Stimulated activated CD8-positive, alpha-beta memory T cell treated with anti-CD3 and anti-CD28 coated beads, Interleukin-7, amount 100 ng/mL, for 48 hours (primary cell): Measurements from ENCODE around the gene NOC4L.
A peak's percentile ranks its signal among the peaks of the same experiment; 100 is the strongest.
"Not testable (repeated sequence)": the region's sequence is repeated elsewhere in the genome, so short reads cannot be mapped to it uniquely, and the experiment has no call there.

ENCODE experiments used
- DNase-seq, 2 donors: peaks; one replicate each; pipeline ENCODE4 v3.0.0-alpha.2; 2020; ENCODE audit warnings: low read depth in 1 of 2; ENCODE audit errors: extremely low read depth in 1 of 2

The NOC4L gene

DNA sequence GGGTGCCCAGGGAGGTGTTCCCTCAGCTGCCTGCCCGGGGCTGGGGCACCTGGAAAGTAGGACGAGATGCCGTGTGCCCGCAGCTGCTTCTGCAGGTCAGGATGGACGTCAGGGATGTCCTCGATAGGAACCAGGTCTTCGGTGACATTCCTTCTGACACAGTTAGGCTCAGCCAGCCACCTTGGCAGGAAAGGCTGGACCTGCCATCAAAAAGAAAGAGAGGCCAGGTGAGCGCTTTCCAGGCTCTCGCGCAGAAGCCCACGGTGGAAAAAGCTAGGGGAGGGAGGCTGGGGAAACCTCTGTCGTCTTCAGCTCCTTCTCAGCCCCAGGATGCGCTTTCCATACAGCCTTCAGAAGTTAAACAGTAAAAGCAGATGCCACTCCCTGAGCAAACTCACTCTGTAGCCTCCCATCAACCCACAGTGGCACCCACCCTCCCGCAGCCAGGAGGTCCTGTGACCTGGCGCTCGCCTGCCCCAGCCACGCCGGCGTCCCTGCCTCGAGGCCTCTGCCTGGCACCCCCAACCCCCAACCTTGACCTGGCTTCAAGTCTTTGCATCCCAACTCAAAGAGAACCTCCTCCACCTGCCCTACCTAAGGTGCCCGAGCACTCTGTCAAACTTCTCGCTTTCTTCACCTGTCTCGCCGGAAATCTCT lies 1.4 kb upstream of the NOC4L start:
- DNase-seq: no peak

DNA sequence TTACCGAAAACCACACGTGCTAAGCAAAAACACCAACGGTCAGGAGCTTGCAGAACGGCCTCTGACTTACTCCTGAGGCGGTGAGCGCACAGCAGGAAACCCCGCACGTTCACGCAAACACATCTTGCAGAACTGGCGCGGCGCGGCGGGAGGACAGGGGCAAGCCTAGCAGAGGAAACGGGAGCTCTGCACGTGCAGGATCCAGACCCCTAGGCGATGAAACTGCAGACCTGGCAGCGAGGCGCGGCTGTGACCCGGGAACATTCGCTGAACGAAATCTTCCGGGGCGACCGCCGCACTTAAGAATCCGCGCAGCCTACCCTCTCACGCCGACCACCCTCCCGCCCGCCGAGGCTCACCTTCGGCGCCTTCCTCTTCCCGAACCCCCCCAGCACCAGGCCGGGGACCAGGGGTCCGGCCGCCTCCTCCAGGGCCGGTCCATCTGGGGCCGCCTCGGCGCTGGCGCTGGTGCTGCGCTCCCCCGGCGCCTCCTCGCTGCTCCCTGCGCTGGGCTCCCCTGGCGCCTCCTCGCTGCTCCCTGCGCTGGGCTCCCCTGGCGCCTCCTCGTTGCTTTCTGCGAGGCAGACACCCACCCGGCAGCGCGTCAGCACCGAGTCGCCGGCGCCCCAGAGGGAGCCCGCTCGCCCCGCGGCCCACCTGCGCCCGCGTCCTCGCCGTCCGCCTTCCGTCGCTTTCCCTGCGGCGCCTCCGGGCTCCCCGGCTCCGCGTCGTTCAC lies 753 bp upstream of the NOC4L start:
- no peak for DNase-seq

DNA sequence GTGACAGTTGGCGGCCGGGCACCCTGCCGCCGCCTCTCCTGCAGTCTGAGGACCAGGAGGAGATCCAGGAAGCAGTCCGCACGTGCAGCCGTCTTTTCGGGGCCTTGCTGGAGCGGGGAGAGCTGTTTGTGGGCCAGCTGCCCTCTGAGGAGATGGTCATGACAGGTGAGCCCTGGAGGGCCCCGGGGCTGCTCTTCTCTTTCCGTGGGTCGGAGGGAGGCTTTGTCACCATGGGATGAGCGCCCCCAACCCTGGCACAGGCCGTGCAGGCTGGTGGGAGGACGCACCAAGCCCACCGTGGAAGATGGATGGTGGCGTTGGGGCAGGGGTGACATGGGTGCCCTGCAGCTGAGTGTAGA lies 532 bp downstream of the NOC4L start:
- no peak for DNase-seq

DNA sequence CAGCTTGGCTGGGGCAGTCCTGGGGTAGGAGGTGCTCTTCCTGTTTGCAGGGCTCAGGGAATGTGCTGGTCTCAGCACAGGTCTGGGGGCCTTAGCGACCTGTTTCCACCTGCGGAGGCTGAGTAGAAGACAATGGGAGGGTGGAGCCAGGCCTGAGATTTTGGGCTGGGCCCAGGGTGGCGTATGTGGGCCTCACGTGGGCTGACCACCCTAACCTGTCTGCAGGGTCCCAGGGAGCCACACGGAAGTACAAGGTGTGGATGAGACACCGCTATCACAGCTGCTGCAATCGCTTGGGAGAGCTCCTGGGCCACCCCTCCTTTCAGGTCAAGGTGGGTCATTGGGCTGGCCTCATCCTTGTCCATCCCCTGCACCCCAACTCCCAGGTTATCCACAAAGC lies 1.1 kb downstream of the NOC4L start:
- DNase-seq: no peak

DNA sequence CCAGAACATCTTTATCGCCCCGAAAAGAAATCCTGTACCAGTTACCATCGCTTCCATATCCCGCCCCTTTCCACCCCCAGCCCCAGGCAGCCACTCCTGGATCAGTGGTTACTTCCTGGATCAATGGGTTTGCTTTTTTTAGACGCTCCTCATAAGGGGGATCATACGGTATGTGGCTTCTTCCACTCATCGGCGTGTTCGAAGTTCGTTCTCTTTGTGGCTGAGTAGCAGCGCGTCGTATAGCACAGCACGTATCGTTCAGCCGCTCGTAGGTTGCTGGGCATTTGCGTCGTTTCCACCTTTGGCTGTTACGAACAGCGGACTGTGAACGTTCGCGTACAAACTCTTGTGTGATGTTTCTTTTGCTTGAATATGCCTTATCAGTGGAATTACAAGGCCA lies 1.8 kb downstream of the NOC4L start:
- no peak for DNase-seq

DNA sequence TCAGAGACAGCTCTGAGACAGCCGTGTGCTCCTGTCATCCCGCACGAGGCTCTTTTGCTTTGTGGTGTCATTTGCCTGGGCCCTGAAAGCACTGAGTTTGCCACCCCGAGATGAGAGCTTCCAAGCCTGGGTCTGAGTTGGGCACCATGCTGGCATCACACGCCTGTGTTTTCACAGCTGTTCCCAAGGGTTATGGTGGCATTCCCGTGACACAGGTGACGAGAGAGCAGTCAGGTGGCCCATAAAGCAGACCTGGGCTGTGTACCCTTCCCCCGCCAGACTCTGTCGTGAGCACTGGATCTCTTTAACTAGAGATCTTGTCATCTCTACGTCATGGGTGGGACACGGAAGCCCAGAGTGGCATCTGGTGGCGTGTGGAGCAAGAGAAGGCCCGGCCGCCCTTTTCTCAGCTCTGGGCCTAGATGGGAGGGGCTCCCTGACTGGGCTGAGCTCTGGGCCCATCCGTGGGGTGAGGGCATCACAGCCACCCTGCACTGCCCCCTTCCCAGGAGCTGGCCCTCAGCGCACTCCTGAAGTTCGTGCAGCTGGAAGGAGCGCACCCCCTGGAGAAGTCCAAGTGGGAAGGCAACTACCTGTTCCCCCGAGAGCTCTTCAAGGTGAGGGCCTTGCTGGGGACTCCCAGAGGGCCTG lies 2.6 kb downstream of the NOC4L start:
- no peak for DNase-seq

DNA sequence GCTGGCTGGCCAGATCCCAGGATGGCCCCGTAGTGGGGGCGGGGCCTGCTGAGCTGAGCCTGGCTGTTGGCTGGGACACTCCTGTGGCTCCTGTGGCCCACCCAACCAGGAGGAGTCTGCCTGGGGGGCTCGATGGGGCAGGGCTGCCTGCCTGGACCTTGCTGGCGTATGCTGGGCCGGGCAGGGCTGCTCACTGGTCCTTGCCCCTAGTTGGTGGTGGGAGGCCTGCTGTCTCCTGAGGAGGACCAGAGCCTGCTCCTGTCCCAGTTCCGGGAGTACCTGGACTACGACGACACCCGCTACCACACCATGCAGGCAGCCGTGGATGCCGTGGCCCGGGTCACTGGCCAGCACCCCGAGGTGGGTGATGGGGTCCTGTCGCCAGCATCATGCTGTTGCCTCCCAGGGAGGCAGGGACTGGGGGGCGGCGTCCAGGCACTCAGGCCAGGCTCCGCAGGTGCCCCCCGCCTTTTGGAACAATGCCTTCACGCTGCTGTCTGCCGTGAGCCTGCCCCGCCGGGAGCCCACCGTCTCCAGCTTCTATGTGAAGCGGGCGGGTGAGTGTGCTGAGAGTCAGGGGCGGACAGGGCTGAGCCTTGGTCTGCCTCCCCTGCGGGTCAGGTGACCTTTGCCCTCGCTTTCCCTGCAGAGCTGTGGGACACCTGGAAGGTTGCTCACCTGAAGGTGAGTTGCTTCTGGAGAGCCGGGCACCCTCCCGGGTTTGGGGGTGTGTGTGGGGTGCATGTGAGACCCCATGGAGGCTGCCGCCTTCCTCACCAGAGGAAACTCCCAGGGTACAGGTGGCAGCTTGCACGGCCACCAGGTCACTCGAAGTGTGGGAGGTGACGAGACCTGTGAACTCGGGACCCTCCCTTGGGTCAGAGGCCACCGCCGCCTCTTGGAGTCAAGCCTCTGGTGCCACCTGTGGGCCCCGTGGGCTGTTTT lies 3.4 kb downstream of the NOC4L start:
- DNase-seq: no peak

DNA sequence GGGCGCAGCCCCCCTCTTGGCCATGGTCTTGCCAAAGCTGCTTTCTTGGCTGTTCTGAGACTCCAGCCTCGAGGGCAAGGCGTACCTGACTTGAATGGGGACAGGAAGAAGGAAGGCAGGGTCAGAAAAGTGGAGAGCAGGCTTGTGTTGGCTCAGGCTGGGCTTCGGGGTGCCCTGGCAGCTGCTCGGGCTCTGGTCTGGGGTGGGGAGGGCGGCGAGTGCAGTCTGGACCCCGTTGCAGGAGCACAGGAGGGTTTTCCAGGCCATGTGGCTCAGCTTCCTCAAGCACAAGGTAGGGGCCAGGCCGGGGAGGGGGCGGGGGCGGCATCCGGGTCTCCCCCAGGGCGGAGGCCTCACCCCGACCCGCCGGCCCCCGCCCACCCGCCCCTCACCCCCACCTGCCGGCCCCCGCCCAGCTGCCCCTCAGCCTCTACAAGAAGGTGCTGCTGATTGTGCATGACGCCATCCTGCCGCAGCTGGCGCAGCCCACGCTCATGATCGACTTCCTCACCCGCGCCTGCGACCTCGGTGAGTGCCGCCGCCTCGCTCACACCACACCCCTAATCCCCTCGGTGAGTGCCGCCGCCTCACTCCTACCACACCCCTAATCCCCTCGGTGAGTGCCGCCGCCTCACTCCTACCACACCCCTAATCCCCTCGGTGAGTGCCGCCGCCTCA lies 4.2 kb downstream of the NOC4L start:
- DNase-seq: no peak

DNA sequence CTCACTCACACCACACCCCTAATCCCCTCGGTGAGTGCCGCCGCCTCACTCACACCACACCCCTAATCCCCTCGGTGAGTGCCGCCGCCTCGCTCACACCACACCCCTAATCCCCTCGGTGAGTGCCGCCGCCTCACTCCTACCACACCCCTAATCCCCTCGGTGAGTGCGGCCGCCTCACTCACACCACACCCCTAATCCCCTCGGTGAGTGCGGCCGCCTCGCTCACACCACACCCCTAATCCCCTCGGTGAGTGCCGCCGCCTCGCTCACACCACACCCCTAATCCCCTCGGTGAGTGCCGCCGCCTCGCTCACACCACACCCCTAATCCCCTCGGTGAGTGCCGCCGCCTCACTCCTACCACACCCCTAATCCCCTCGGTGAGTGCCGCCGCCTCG lies 5.3 kb downstream of the NOC4L start:
- not testable (repeated sequence) for DNase-seq

DNA sequence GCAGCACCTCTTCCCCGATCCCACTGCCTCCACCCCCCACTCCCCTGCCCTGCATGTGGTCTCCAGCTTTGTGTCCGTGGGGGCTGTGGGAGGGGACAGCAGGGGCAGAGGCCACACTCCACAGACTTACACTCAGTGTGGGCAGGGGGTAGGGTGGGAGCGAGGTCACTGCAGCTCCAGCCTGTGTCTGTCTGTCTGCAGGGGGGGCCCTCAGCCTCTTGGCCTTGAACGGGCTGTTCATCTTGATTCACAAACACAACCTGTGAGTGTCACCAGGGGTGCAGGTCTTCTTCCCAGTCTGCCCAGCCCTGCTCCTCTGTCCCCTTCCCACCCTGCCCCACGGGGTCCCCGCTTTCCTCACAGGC lies 6.5 kb downstream of the NOC4L start:
- DNase-seq: no peak

DNA sequence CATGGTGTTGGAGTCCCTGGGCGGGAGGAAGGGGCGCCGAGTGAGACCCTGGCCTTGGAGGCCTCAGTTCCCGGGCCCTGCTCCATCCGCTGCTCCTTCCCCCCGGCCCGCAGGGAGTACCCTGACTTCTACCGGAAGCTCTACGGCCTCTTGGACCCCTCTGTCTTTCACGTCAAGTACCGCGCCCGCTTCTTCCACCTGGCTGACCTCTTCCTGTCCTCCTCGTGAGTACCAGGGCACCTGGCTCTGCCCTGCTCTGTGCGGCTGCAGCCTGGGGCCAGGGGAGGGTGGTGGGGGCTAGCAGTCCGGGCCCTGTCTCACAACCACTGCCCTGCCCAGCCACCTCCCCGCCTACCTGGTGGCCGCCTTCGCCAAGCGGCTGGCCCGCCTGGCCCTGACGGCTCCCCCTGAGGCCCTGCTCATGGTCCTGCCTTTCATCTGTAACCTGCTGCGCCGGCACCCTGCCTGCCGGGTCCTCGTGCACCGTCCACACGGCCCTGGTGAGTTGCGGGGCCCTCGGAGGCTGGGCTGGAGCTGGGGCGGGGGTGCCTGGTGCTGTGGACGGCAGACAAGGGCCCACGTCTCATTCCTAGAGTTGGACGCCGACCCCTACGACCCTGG lies 7.0 kb downstream of the NOC4L start:
- DNase-seq: no peak

DNA sequence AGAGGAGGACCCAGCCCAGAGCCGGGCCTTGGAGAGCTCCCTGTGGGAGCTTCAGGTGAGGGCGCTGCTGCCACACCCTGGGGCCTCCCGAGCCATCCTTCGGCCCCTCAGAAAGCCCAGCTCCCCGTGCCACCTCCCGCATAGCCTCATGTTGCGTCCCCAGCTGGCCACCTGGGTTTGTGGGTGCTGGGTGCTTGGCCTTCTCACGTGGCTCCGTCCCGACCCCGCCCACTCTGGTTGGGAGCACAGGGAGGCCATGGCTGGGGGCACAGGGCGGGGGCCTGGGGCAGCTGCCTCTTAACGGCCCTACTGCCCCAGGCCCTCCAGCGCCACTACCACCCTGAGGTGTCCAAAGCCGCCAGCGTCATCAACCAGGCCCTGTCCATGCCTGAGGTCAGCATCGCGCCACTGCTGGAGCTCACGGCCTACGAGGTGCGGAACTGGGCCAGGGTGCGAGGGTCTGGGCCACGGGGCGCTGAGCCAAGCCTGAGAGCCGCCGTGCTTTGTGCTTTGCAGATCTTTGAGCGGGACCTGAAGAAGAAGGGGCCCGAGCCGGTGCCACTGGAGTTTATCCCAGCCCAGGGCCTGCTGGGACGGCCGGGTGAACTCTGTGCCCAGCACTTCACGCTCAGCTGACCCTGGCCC lies 7.6 kb downstream of the NOC4L start:
- no peak for DNase-seq

DNA sequence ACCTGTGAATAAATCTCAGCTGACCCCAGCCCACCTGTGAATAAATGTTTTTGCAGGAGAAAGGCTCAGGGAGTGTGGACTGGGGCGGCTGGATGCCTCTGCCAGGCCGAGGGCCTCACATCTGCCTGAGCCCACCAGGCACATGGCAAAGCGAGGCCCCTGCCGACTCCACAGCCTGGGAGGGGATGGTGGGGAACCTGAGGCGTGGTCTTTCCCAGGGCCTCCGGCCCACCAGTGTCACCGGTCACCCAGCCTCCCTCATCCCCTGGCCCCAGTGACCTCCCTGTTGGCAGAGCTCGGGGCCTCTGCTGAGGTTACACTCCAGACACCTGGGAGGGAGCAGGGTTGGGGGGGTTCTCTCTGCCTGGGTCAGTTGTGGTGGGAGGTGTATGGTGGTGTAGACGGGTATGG lies 8.2 kb downstream of the NOC4L start:
- no peak for DNase-seq

DNA sequence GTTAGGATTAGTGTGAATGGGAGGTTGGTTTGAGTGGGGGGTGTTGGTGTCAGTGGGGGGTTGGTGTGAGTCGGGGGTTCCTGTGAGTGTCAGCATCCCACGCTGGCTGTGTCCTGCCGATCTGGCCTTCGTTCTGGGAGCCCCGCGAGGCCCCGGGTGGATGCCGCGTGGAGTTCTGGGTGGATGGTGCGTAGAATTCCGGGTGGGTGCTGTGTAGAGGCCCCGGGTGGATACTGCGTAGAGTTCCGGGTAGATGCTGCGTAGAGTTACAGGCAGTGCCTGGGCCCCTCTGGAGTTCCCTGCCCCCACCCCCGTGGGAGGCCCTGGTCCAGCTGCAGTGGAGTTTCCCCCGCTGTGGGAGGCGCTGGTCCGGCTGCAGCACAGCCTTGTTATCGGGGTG lies 8.7 kb downstream of the NOC4L start:
- DNase-seq: no peak

DNA sequence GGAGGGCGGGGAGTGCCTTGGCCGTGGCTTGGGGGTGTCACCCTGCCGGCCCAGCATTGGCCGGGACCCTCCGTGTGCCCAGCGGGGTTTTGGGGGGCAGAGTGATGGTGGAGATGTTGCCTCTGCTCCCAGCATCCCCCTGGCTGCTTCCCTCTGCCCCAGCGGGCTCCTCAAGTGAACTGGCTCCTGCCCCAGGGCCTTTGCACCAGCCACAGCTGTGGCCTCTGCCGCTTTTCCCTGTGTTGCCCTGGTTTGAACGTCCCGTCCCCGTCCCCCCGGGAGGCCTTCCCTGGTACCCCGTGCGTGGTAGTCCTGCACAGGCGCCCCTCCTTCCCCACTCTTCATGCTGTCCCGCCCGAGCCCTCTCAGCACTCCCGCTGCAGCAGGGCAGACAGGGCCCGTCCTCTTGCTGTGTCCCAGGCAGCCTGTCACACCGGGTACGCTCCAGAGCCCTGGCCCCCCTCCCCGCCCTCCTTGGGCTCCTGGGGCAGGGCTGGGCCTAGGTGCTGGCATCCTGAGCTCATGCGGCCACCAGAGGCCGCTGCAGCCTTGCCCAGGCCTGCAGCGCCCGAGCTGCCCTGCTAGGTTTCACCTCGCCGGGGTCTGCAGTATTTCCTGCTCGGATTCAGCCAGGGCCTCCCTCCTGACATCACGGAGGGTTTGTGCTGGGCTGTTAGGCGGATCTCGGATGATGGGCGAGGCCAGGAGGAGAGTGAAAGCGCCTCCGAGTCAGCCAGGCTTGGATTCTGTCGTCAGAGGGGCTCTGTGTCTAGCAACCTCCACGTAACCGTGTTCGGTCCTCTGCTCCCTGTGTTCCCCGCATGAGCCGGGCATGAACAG lies 9.5 kb downstream of the NOC4L start:
- peak in 1 of 2 donors; percentile 33 for DNase-seq

DNA sequence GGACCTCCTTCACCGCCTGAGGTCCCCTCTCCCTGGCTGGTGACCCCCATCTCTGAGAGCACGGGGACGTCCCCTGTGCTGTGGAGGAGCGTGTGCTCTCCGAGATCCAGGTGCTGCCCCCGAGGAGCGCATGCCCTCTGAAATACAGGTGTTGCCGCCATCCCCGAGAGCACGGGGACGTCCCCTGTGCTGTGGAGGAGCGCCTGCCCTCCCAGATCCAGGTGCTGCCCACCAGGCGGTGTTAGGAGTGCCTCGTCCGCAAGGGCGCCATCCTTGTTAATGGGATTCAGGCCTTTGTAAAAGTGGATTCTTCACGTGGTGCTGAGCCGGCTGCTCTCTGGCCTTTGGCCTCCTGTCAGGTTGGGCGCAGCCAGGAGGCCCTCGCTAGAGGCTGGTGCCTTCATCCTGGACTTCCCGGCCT lies 10.1 kb downstream of the NOC4L start:
- DNase-seq: no peak

DNA sequence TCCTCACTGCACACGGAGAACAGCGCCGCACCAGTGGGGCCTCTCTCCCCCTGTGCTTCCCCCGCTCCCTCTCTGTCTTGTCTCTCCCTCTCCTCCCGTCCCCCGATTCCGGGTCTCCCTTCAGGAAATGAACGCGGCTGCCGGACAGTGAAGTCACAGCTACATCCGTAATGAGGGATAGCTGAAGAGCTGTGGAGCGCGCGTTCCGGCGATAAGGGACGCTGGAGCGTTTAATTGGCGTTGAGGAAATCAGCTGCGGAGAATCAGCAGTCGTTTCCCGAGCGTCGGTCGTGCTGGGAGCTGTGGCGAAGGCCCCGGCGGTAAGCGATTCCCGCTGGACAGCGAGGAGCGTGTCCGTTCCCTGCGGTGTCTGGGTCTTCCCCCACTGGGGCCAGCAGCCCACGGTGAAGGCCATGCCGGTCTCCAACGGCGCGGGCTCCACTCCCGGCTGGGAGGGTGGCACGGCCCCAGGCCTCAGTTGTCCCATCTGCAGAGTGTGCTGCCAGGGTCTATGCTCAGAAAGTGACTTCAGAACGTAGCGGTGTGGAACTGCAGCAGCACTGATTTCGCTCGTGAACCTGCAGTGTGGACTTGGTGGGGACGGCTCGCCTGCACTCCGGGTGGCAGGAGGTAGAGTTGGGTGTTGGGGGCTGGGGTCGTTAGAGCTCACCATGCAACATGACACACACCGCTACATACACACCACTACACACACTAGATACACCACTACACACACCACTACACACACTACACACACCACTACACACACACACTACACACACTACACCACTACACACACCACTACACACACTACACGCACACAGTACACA lies 10.9 kb downstream of the NOC4L start:
- no peak for DNase-seq
